Endodermal cell (in vitro differentiated cells): ENCODE results near the gene AGAP3. TPM values are rescaled to one million over a fixed set of nuclear protein-coding genes. Genes with fewer than 3 reads are reported as not detected.

ENCODE experiments used
- DNase-seq: peaks from one replicate; pipeline ENCODE4 v3.0.0-alpha.2; 2017
- H3K27ac ChIP-seq: 2 replicates; pipeline ENCODE4 v1.5.1; 2013; ENCODE audit warnings: mild to moderate bottlenecking, low read depth, low read length, moderate library complexity
- H3K27me3 ChIP-seq: 2 replicates; pipeline ENCODE4 v1.6.1; 2013; ENCODE audit warnings: mild to moderate bottlenecking, low read length, moderate library complexity; ENCODE audit not compliant: insufficient read depth, control insufficient read depth, poor library complexity, severe bottlenecking
- H3K36me3 ChIP-seq: 2 replicates; pipeline ENCODE4 v1.7.0; 2013; ENCODE audit warnings: mild to moderate bottlenecking, low read length, moderate library complexity; ENCODE audit not compliant: control insufficient read depth, insufficient read depth
- H3K4me1 ChIP-seq: one replicate; pipeline ENCODE4 v1.7.0; 2013; ENCODE audit warnings: low read length; ENCODE audit not compliant: control insufficient read depth, insufficient read depth
- H3K4me3 ChIP-seq: 2 replicates; pipeline ENCODE4 v1.5.1; 2013; ENCODE audit warnings: mild to moderate bottlenecking, low read length, moderate library complexity
- H3K9ac ChIP-seq: 2 replicates; pipeline ENCODE4 v1.6.1; 2013; ENCODE audit warnings: mild to moderate bottlenecking, low read length, moderate library complexity; ENCODE audit not compliant: poor library complexity, severe bottlenecking; ENCODE audit errors: extremely low read depth
- H3K9me3 ChIP-seq: 2 replicates; pipeline ENCODE4 v1.6.1; 2013; ENCODE audit warnings: mild to moderate bottlenecking, low read length, moderate library complexity; ENCODE audit not compliant: control insufficient read depth
- H3K27ac Mint-ChIP-seq: 2 replicates; pipeline ENCODE4 v1.8.0; 2020; ENCODE audit warnings: mixed read lengths
- H3K27me3 Mint-ChIP-seq: 2 replicates; pipeline ENCODE4 v1.8.0; 2021; ENCODE audit warnings: mild to moderate bottlenecking, mixed read lengths; ENCODE audit not compliant: insufficient read depth
- H3K36me3 Mint-ChIP-seq: 2 replicates; pipeline ENCODE4 v1.8.0; 2020; ENCODE audit warnings: low read depth, mixed read lengths
- H3K4me1 Mint-ChIP-seq: 2 replicates; pipeline ENCODE4 v1.8.0; 2020; ENCODE audit warnings: mixed read lengths
- H3K4me3 Mint-ChIP-seq: 2 replicates; pipeline ENCODE4 v1.8.0; 2020; ENCODE audit warnings: mild to moderate bottlenecking, moderate library complexity, mixed read lengths
- H3K9me3 Mint-ChIP-seq: 2 replicates; pipeline ENCODE4 v1.8.0; 2020; ENCODE audit warnings: mild to moderate bottlenecking, mixed read lengths
- CTCF ChIP-seq: fragments of 200-600 bp; sonication (generic); conservative IDR thresholded peaks from 2 replicates; pipeline ENCODE4 v1.5.0; 2021; ENCODE audit warnings: antibody characterized with exemption, mild to moderate bottlenecking
- WGBS, 2 experiments: methylation state at CpG; one replicate each; pipeline versions ENCODE4 v1.1.5 to v1.1.7; 2013; ENCODE audit warnings: missing lambda C conversion rate in 2 of 2, mixed read lengths in 1 of 2; ENCODE audit not compliant: insufficient coverage in 1 of 2, insufficient read length in 1 of 2; 5-methylcytosine and 5-hydroxymethylcytosine counted together
- total RNA-seq, 2 donors: library from RNA; stranded (reverse); fragmentation: NEBNext Ultra II Directional in 1 of 2; extraction: Animal tissue kit (Norgen Biotek cat#: 25700) in 1 of 2; gene quantifications; 2 replicates in 1 of 2; 3 replicates in 1 of 2; pipeline ENCODE4 v1.2.1, GENCODE V29; 2021

AGAP3 gene
- total RNA-seq, 2 donors from 2014 or later, result 113 to 116 TPM

GRCh38 chr7:151057989-151058780, 28.1 kb upstream of the AGAP3 start:
- no peak for TF ChIP-seq CTCF
- H3K27me3 Mint-ChIP-seq, result peaks cover 16% of the 10 kb centered on the region
- Histone ChIP-seq H3K9ac (peak overlapping the region; percentile 54), H3K27ac (peak overlapping the region; percentile 90), H3K4me3 (peak overlapping the region; percentile 94), H3K36me3 (no peaks in the 10 kb centered on the region), H3K27me3 (peaks cover 12% of the 10 kb centered on the region), H3K9me3 (no peaks in the 10 kb centered on the region), H3K4me1 (peaks cover 15% of the 10 kb centered on the region)
- H3K4me1 Mint-ChIP-seq, result peaks cover 36% of the 10 kb centered on the region
- DNase-seq, result peak; percentile 100
- H3K27ac Mint-ChIP-seq, result peak overlapping the region; percentile 95
- peak overlapping the region; percentile 84 for H3K4me3 Mint-ChIP-seq
- peaks cover 7% of the 10 kb centered on the region for H3K36me3 Mint-ChIP-seq
- no peaks in the 10 kb centered on the region for H3K9me3 Mint-ChIP-seq
- 7 to 9% methylated on average over 37 to 46 of the region's 46 CpGs for WGBS, 2 experiments

- DNase-seq, result no peak
- peaks cover 40% of the 10 kb centered on the region for H3K4me1 Mint-ChIP-seq
- H3K36me3 ChIP-seq, result no peaks in the 10 kb centered on the region
- no peak for TF ChIP-seq CTCF
- H3K9ac ChIP-seq, result peak overlapping the region; percentile 54
- peaks cover 16% of the 10 kb centered on the region for H3K27me3 Mint-ChIP-seq
- H3K4me1 ChIP-seq, result peaks cover 18% of the 10 kb centered on the region
- H3K9me3 Mint-ChIP-seq, result no peaks in the 10 kb centered on the region
- 23 to 34% methylated on average over 13 to 18 of the region's 18 CpGs for WGBS, 2 experiments
- no peaks in the 10 kb centered on the region for H3K9me3 ChIP-seq
- peak overlapping the region; percentile 94 for H3K4me3 ChIP-seq
- peak overlapping the region; percentile 84 for H3K4me3 Mint-ChIP-seq
- peaks cover 12% of the 10 kb centered on the region for H3K27me3 ChIP-seq
- H3K27ac ChIP-seq, result peak overlapping the region; percentile 90
- peaks cover 10% of the 10 kb centered on the region for H3K36me3 Mint-ChIP-seq
- H3K27ac Mint-ChIP-seq, result peak overlapping the region; percentile 95
Observed at GRCh38 chr7:151058781-151059366, 27.4 kb upstream of the AGAP3 start.

- 0 to 4% methylated on average over 5 to 75 of the region's 75 CpGs for WGBS, 2 experiments
- Histone ChIP-seq H3K27ac (peak within 1 kb of the TSS; percentile 90), H3K4me1 (peaks cover 18% of the 10 kb centered on the region), H3K9me3 (no peaks in the 10 kb centered on the region), H3K36me3 (peaks cover 2% of the 10 kb centered on the region), H3K9ac (peak within 1 kb of the TSS; percentile 67), H3K4me3 (peak within 1 kb of the TSS; percentile 94), H3K27me3 (peaks cover 12% of the 10 kb centered on the region)
- Mint-ChIP-seq H3K4me3 (peak within 1 kb of the TSS; percentile 84), H3K9me3 (no peaks in the 10 kb centered on the region), H3K27ac (peak within 1 kb of the TSS; percentile 95), H3K27me3 (peaks cover 15% of the 10 kb centered on the region), H3K36me3 (peaks cover 5% of the 10 kb centered on the region), H3K4me1 (peaks cover 40% of the 10 kb centered on the region)
- peak; percentile 80 for TF ChIP-seq CTCF
- DNase-seq, result peak; percentile 86
Observed at GRCh38 chr7:151059367-151060112, 26.7 kb upstream of the AGAP3 start, which contains the start of gene SLC4A2. Gene SLC4A2, plus strand, starts transcription at chr7:151059589. Its CDS starts 2,399 bp downstream, at chr7:151061988.
